Activated T-helper 1 cell treated with anti-CD3 and anti-CD28 coated beads, Interleukin-2, amount 50 U/mL, for 16 hours (primary cell): ENCODE data around the gene RBM48.
A peak's percentile ranks its signal among the peaks of the same experiment; 100 is the strongest.
"Not testable (repeated sequence)": the region's sequence is repeated elsewhere in the genome, so short reads cannot be mapped to it uniquely, and the experiment has no call there.

Experiments
- DNase-seq, 2 donors: peaks; one replicate each; pipeline ENCODE4 v3.0.0-alpha.2; 2020; ENCODE audit warnings: low read depth in 1 of 2, low spot score in 1 of 2

RBM48 gene

GRCh38 chr7:92528188-92528957 is at the start of gene RBM48, which contains the start of gene PEX1:
Gene RBM48, plus strand, starts transcription at chr7:92528795. Its CDS starts 19 bp downstream, at chr7:92528814.
Gene PEX1, minus strand, starts transcription at chr7:92528520. Its CDS starts 85 bp downstream, at chr7:92528435.
- DNase-seq = peak; percentile 87 to 93

DNA sequence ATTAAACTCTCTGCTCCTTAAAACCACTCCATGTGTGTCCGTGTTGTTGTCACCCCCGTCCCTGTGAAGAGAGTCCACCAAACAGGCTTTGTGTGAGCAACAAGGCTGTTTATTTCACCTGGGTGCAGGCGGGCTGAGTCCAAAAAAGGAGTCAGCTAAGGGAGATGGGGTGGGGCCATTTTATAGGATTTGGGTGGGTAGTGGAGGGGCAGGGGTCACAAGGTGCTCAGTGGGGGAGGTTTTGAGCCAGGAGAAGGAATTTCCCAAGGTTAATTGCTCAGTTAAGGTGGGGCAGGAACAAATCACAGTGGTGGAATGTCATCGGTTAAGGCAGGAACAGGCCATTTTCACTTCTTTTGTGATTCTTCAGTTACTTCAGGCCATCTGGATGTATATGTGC is 49.4 kb upstream of the RBM48 start:
- not testable (repeated sequence) for DNase-seq

GRCh38 chr7:92483624-92484023 is 45.0 kb upstream of the RBM48 start:
- not testable (repeated sequence) for DNase-seq

DNA sequence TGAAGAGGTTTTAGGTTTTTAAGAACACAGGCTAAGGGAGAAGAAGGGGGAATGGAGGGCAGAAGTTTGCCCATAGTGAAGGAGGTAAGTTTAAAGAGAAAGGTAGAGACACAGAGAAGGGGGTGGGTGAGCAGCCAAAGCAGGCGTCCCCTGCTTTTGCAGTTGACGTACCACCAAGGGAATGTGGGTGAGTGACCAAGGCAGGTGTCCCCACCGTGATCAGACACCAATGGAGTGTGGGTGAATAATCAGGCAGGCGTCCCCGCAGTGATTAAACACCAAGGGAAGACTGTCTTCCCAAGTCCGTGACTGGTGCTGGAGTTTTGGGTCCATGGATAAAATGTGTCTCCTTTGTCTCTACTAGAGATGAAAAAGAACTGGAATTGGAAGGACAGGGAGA is 44.4 kb upstream of the RBM48 start:
- DNase-seq = not testable (repeated sequence)

- no peak for DNase-seq
Measured at GRCh38 chr7:92485267-92485892, 43.2 kb upstream of the RBM48 start.

- DNase-seq = no peak
Measured at GRCh38 chr7:92485974-92486373, 42.6 kb upstream of the RBM48 start.

GRCh38 chr7:92487804-92488203 is 40.8 kb upstream of the RBM48 start:
- DNase-seq = no peak

DNA sequence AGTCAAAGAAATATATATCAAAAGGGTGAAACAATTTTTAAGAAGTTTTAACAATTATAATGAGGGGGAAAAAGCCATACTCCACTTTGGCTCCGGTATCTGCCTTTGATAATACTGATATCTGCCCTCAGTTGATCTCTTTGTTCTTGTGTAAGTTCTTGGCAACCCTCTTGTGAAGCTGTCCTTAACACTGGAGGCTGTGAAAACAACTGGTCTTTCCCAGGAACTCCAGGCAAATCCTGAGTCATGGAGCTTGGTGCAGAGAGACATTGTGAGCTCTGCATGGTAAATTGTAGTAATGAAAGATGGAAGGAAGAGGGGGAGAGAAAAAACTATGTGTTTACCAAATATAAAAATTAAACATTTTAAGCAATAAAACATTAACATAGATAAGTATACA is 39.0 kb upstream of the RBM48 start:
- DNase-seq = no peak

GRCh38 chr7:92496876-92497275 is 31.7 kb upstream of the RBM48 start:
- no peak for DNase-seq

DNA sequence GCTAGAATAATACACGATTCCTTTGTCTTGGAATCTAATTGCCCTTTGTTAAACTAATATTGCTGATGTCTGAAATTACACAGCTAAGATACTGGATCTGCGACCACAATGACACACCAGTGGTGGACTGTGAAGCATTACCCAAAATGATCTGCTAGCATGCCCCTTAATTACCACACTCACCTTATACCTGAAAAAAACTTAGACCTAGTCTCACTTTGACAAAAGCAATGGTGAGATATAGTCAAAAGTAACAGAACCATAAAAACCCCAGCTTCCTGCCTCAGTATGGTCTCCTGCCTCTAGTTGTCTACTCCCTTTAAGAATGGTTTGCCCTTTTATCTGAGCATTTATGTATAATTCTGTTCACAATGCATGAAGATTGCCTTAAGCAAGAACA is 30.0 kb upstream of the RBM48 start:
- DNase-seq = no peak

GRCh38 chr7:92503767-92504166 is 24.8 kb upstream of the RBM48 start:
- no peak for DNase-seq

- no peak for DNase-seq
Measured at GRCh38 chr7:92504563-92504962, 24.0 kb upstream of the RBM48 start.

- DNase-seq = no peak
Measured at GRCh38 chr7:92506363-92506762, 22.2 kb upstream of the RBM48 start.

- DNase-seq = no peak
Measured at GRCh38 chr7:92508946-92509345, 19.6 kb upstream of the RBM48 start.

DNA sequence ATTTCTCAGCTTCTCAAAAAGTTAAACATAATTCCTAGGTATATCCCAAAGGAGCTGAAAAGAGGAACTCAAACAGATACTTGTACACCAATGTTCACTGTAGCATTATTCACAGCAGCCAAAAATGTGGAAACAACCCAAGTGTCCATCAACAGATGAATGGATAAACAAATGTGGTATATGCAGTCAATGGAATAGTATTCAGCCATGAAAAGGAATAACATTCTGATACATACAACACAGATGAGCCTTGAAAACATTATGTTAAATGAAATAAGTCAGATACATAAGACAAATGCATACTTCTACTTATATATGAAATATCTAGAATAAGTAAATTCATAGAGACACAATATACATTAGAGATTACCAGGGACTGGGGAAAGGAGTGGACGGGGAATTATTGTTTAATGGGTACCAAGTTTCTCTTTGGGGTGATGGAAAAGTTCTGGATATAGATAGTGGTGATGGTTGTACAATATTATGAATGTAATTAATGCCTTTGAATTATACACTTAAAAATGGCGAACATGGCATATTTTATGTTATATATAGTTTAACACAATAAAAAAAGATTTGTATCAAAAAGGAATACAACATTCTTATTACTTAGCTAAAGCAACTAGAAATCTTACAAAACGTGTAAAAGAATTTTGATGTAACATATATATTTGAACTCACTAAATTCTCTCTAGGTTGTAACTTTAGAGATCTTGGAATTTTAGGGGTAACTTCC is 15.3 kb upstream of the RBM48 start:
- DNase-seq = no peak

DNA sequence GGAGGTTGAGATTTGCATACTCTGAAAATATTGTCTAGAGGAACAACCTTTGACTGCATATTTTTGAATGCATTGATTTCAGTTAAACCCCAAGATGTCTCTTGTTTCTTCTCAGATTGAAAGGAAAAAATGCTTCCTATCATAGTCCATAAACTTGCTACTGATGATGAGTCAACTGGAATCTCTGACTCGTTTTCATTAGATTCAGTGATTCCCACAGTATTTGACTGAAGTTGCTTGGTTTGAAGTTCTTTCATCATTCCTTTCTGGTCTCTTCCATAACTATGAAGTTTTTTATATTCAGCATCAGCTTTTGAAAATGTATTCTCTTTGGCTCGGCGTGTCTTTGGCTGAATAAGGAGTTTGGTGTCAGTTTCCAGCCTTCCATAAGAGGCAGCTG is 11.0 kb upstream of the RBM48 start:
- no peak for DNase-seq

GRCh38 chr7:92520024-92520423 is 8.6 kb upstream of the RBM48 start:
- DNase-seq = no peak

GRCh38 chr7:92523110-92523509 is 5.5 kb upstream of the RBM48 start:
- DNase-seq = no peak

DNA sequence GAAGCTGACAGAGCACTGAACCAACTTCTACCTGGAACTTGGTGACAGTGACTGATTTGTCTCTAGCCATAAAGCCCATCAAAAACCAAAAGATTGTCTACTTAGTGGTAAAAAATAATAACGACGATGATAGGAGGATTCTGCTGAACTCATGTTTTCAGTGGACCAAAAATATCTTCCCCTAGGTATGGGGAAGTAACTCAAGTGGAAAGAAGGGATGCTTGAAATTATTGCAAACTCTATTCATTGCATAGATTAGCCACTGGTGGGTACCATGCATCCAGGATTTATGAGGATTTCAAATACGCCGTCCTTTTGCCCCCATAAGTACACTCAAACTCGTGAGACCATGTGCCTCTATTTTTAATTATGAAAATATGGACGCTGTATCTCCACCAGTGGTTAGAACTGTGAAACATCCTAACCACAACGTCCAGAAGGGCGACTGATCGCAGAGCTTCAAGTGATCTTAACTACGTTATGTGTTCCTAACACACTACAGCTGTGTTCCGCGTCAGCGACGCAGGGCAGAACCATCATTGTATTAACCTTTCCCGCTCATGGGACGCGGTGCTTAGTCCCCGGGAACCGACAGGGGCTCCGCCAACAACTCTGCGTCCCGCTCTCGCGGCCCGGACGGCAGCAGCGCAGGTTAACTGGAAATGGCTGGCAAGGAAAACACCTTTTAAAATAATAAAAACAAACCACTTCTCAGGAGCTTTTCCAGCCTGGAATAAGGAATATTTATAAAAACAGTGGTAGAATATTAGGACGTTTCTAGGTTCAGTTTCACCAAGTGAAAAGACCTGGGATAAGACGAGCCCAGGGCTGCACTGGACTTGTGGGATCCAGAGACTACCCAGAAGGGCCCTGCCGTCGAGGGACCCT is 1.1 kb upstream of the RBM48 start:
- DNase-seq = peak in 1 of 2 donors; percentile 35

DNA sequence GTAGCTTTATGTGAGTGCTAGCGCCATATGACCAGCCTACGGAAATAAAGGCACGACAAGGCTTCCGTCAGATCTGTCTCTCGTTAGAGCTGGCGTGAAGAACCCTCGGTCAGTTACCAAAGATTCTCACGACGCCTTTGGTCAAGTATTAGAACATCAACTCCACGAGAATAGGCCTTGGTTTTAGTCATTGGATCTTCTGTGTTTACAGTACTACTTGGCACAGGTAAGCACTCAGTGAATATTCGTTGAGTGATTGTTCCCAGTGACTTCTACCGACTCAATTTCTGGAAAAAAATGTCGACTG is 316 bp downstream of the RBM48 start:
- no peak for DNase-seq

GRCh38 chr7:92534572-92534971 is 6.0 kb downstream of the RBM48 start:
- DNase-seq = no peak
